Measurements from ENCODE around the gene CHPF2.

CHPF2 gene

DNA sequence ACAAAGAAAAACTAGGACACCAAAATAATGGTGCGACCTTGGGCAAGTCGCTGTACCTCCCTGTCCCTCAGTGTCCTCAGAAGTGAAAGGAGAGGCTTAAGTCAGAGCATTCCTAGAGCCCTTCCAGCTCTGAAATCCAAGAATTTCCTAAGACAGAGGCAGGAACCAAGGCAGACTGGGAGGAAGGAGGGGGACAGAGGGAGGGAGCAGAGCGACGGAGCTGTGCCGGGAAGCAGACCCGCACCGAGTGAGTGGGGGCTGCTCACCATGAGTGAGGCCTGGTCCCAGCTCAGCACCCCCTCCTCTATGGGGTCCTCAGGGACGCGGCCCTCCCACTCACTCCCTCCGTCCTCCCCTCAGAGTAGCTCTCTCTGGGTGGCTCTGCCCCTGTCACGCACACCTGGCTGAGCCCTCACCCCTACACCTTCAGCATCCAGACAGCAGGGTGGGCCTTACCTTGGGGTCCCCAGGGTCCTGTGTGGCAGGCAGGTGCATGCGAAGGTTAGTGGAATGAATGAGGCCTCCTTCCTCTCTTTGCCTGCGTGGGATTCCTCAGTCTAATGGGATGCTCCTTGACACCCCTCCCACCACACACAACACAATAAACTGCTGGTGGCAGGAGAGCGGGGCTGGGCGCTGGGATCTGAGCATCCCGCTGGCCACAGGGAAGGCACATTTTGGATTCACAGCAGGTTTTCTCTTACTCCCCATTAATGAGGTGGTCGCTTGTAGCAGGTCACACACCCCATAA, 20.9 kb downstream of the CHPF2 start:
- POLR2A ChIA-PET (ENCODE audit: low non-redundant PET) = no interaction called here
- CTCF ChIA-PET = no interaction called here
- TF ChIP-seq, protein P1, sequence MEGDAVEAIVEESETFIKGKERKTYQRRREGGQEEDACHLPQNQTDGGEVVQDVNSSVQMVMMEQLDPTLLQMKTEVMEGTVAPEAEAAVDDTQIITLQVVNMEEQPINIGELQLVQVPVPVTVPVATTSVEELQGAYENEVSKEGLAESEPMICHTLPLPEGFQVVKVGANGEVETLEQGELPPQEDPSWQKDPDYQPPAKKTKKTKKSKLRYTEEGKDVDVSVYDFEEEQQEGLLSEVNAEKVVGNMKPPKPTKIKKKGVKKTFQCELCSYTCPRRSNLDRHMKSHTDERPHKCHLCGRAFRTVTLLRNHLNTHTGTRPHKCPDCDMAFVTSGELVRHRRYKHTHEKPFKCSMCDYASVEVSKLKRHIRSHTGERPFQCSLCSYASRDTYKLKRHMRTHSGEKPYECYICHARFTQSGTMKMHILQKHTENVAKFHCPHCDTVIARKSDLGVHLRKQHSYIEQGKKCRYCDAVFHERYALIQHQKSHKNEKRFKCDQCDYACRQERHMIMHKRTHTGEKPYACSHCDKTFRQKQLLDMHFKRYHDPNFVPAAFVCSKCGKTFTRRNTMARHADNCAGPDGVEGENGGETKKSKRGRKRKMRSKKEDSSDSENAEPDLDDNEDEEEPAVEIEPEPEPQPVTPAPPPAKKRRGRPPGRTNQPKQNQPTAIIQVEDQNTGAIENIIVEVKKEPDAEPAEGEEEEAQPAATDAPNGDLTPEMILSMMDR (conservative IDR thresholded peaks at IDR 0.05; ENCODE audit: low read depth) = no peak
- H3K27ac ChIP-seq = peak overlapping the region; percentile 77
- DNase-seq (ENCODE audit: low spot score) = no peak

DNA sequence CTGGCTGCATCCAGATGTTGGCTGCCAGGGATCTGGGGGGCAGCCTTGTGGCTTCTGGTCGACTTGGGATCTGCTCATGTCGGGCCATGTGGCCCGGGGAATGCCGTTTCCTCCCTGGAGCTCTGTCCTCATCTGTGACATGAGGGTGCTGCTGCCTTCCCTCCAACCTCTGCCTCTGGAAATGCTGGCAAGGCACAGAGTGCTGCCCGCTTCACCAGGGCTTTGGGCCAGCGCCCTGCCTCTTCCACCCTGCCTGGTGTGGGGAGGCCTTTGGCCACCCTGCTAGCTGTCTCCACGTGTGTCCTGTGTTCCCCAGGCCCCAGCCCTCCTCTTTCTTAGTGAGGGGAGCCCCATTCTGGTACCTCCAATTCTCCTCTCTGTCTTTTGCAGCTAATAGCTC, 22.0 kb downstream of the CHPF2 start:
- no peak for DNase-seq (ENCODE audit: low spot score)
- TF ChIP-seq, protein P1 (conservative IDR thresholded peaks at IDR 0.05; ENCODE audit: low read depth) = no peak
- CTCF ChIA-PET = no interaction called here
- no peak overlapping the region for H3K27ac ChIP-seq
- POLR2A ChIA-PET (ENCODE audit: low non-redundant PET) = no interaction called here

DNA sequence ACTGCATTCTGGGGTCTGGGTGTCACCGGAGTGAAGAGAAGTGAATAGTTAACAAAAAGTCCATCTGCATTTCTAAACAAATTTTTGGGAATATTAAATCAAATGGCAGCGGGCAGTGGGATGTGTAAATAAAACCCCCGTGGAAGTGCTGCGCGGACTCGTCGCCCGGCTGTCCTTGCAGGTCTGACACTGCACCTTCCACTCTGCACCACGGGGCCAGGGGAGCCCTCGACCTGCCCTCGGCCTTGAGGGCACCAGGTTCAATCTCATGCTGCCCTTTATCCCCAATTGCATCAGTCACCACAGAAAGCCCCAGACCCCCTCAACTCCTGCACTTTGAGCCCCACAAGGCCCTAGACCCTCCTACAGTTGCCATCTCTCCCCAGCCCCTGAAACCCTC, 22.6 kb downstream of the CHPF2 start:
- CTCF ChIA-PET = interaction anchor here (0.6 kb wide), 1 partner anchor 65 kb away, joined by 3 read pairs; no protein-coding TSS in a partner anchor
- POLR2A ChIA-PET (ENCODE audit: low non-redundant PET) = no interaction called here
- TF ChIP-seq, protein P1 (conservative IDR thresholded peaks at IDR 0.05; ENCODE audit: low read depth) = no peak
- DNase-seq (ENCODE audit: low spot score) = no peak
- no peak overlapping the region for H3K27ac ChIP-seq

DNA sequence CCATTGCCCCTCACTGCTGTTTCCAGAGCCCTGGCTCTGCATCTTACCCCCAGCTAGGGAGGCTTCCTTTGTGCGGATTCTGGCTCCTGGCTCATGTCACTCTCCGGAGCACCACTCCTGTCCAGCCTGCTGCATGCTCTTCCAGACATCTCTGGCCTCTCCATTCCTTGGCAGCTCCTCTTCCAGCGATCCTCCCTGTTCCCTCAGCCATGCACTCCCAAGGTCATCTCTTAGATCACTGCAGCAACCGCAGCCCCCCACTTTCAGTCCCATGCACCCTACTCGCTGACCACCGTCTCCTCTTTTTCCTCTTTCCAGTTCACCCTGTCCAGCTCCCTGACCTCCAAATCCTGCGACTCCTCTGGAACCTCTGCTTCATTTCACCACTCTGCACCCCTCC, 23.1 kb downstream of the CHPF2 start:
- H3K27ac ChIP-seq = no peak overlapping the region
- DNase-seq (ENCODE audit: low spot score) = no peak
- CTCF ChIA-PET = interaction anchor here (0.6 kb wide), 1 partner anchor 65 kb away, joined by 3 read pairs; no protein-coding TSS in a partner anchor
- POLR2A ChIA-PET (ENCODE audit: low non-redundant PET) = no interaction called here
- TF ChIP-seq, protein P1 (conservative IDR thresholded peaks at IDR 0.05; ENCODE audit: low read depth) = no peak

DNA sequence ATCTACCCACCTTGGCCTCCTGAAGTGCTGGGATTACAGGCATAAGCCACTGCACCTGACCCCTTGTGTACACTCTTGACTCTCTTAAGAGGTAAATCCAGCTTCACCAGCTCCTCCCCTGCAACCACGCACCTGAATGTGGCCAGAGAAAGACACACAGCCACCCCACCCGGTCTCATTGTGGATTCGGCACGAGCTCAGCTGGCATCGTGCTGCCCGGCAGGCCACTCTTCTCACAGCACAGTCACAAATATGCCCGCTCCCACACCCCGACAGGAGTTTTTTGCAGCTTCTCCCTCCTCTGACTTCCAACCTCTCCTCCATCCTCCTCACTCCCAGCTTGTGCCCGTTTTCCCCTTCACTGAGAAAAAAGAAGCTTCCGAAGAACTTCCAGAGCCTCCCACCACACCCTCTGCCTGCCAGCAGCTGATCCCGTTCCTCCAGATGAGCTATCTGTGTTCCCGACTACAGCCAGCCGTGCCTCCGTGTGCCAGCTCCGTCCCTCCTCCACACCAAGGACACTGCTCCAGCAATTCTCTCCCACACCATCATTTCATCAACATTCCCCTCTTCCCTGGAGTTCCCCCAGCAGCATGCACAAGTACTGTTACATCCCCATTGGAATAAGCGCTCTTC, 24.2 kb downstream of the CHPF2 start:
- TF ChIP-seq, protein P1 (conservative IDR thresholded peaks at IDR 0.05; ENCODE audit: low read depth) = no peak
- ChIA-PET CTCF (interaction anchor here (0.6 to 1.7 kb wide), 2 partner anchors 12 to 285 kb away, joined by 4 to 5 read pairs; no protein-coding TSS in a partner anchor), POLR2A (ENCODE audit: low non-redundant PET) (no interaction called here)
- DNase-seq (ENCODE audit: low spot score) = no peak
- H3K27ac ChIP-seq = no peak overlapping the region

DNA sequence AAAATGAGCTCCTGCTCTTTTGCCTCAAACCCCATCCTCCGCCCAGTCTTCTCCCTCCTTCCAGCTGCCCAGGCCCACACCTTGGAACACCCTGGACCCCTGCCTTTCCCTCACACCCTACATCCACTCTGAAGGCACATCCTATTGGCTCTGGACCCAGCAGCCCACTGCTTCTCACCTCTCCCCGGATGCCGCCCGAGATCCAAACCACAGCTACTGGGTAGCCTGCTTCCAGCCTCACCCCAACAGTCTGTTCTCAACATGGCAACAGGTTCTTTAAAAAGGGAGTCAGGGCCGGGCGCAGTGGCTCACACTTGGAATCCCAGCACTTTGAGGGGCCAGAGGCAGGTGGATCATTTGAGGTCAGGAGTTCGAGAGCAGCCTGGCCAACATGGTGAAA, 25.7 kb downstream of the CHPF2 start:
- no peak for DNase-seq (ENCODE audit: low spot score)
- ChIA-PET CTCF (no interaction called here), POLR2A (ENCODE audit: low non-redundant PET) (no interaction called here)
- no peak overlapping the region for H3K27ac ChIP-seq
- TF ChIP-seq, protein P1 (conservative IDR thresholded peaks at IDR 0.05; ENCODE audit: low read depth) = no peak

Data from RWPE1 (cell line).